ENCODE measurements around the gene LRRC53.

Gene LRRC53

GRCh38 chr1:74429580-74429979 is 82.8 kb downstream of the LRRC53 start:
- no peak for TF ChIP-seq NFIC (IDR thresholded peaks at IDR 0.05)
- no peak for TF ChIP-seq YY1 (IDR thresholded peaks at IDR 0.05; ENCODE audit: low read depth)
- no peak for TF ChIP-seq ZBTB7A (IDR thresholded peaks at IDR 0.05; ENCODE audit: low read depth)
- TF ChIP-seq, protein P1, sequence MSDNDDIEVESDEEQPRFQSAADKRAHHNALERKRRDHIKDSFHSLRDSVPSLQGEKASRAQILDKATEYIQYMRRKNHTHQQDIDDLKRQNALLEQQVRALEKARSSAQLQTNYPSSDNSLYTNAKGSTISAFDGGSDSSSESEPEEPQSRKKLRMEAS (IDR thresholded peaks at IDR 0.05): no peak
- no peak for TF ChIP-seq CEBPB (IDR thresholded peaks at IDR 0.05)
- no peak for TF ChIP-seq FOXM1 (IDR thresholded peaks at IDR 0.05; ENCODE audit: borderline replicate concordance, low read depth)
- no peak for TF ChIP-seq TCF12 (IDR thresholded peaks at IDR 0.05; ENCODE audit: low read depth)
- TF ChIP-seq EGR1 (IDR thresholded peaks at IDR 0.05): no peak
- TF ChIP-seq TEAD4 (IDR thresholded peaks at IDR 0.05): no peak
- no peak for TF ChIP-seq TAF1 (IDR thresholded peaks at IDR 0.05; ENCODE audit: low read depth)
- TF ChIP-seq RAD21 (IDR thresholded peaks at IDR 0.05; ENCODE audit: low read depth): no peak
- TF ChIP-seq USF1 (IDR thresholded peaks at IDR 0.05): no peak
- TF ChIP-seq, protein P2, sequence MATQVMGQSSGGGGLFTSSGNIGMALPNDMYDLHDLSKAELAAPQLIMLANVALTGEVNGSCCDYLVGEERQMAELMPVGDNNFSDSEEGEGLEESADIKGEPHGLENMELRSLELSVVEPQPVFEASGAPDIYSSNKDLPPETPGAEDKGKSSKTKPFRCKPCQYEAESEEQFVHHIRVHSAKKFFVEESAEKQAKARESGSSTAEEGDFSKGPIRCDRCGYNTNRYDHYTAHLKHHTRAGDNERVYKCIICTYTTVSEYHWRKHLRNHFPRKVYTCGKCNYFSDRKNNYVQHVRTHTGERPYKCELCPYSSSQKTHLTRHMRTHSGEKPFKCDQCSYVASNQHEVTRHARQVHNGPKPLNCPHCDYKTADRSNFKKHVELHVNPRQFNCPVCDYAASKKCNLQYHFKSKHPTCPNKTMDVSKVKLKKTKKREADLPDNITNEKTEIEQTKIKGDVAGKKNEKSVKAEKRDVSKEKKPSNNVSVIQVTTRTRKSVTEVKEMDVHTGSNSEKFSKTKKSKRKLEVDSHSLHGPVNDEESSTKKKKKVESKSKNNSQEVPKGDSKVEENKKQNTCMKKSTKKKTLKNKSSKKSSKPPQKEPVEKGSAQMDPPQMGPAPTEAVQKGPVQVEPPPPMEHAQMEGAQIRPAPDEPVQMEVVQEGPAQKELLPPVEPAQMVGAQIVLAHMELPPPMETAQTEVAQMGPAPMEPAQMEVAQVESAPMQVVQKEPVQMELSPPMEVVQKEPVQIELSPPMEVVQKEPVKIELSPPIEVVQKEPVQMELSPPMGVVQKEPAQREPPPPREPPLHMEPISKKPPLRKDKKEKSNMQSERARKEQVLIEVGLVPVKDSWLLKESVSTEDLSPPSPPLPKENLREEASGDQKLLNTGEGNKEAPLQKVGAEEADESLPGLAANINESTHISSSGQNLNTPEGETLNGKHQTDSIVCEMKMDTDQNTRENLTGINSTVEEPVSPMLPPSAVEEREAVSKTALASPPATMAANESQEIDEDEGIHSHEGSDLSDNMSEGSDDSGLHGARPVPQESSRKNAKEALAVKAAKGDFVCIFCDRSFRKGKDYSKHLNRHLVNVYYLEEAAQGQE (IDR thresholded peaks at IDR 0.05; ENCODE audit: low read depth): no peak
- no peak for TF ChIP-seq EP300 (IDR thresholded peaks at IDR 0.05; ENCODE audit: borderline replicate concordance)
- TF ChIP-seq CREB1 (IDR thresholded peaks at IDR 0.05; ENCODE audit: low read depth): no peak

DNA sequence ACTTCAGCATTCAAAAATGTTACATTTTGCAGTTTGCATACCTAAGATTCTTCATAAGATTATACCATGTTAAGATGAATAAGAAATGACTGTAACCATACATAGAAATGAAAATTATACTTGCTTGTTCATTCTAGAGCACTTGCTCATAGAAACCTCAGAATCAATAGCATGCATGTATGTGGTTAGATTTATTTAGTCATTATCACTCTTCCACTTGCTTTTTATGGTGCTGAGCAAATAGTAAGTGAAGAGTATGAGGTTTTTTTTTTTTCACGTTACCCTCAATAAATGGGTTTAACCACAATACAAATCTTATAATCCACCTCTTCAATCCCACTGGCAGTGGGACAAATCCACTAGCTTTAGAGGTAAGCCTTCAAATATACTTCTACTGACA is 84.7 kb downstream of the LRRC53 start:
- TF ChIP-seq RAD21 (IDR thresholded peaks at IDR 0.05; ENCODE audit: low read depth) (no peak), TAF1 (IDR thresholded peaks at IDR 0.05; ENCODE audit: low read depth) (no peak), TEAD4 (IDR thresholded peaks at IDR 0.05) (no peak), USF1 (IDR thresholded peaks at IDR 0.05) (no peak)

DNA sequence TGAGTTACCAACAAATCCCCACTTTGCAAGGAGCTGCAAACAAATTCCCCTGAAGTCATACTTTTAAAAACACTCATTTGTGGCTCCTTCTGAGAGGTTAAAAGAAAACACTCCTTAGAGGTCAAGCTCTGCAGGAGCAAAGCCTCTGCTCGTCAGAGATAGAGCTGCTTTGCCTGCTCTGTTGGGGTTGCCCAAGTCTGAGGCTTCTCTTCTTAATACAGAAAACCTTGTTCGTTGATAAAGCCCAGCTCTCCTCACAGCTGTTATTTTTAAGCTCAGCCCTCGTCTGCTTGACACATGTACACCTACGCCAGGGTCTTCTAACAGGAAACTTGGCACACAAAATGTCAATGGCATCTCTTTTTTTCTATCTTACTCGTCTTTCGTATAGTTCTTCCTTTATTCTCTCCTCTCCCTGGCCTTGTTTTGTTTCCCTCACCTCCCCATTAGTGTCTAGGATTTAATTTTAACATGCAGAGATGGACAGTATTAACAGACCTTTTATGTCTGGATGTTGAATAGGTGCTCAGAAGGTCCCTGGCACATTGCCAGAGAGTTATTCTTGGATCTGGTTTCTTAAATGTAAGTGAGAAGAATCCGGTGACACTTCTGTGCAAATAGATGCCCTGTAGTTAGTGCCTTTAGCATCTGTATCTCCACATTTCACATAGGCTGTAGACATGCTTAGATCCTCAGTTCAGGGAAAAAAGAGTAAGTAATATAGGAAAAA is 86.0 kb downstream of the LRRC53 start:
- TF ChIP-seq USF1 (IDR thresholded peaks at IDR 0.05): no peak
- no peak for TF ChIP-seq NFIC (IDR thresholded peaks at IDR 0.05)
- no peak for TF ChIP-seq FOXM1 (IDR thresholded peaks at IDR 0.05; ENCODE audit: borderline replicate concordance, low read depth)
- no peak for TF ChIP-seq EP300 (IDR thresholded peaks at IDR 0.05; ENCODE audit: borderline replicate concordance)
- no peak for TF ChIP-seq TEAD4 (IDR thresholded peaks at IDR 0.05)
- TF ChIP-seq, protein P1 (IDR thresholded peaks at IDR 0.05): no peak
- no peak for TF ChIP-seq CEBPB (IDR thresholded peaks at IDR 0.05)
- TF ChIP-seq ZBTB7A (IDR thresholded peaks at IDR 0.05; ENCODE audit: low read depth): no peak
- no peak for TF ChIP-seq CREB1 (IDR thresholded peaks at IDR 0.05; ENCODE audit: low read depth)
- no peak for TF ChIP-seq TCF12 (IDR thresholded peaks at IDR 0.05; ENCODE audit: low read depth)
- TF ChIP-seq TAF1 (IDR thresholded peaks at IDR 0.05; ENCODE audit: low read depth): no peak

GRCh38 chr1:74425676-74426075 is 86.7 kb downstream of the LRRC53 start:
- TF ChIP-seq TEAD4 (IDR thresholded peaks at IDR 0.05): no peak
- no peak for TF ChIP-seq TAF1 (IDR thresholded peaks at IDR 0.05; ENCODE audit: low read depth)
- no peak for TF ChIP-seq RAD21 (IDR thresholded peaks at IDR 0.05; ENCODE audit: low read depth)
- TF ChIP-seq USF1 (IDR thresholded peaks at IDR 0.05): no peak
- no peak for TF ChIP-seq EGR1 (IDR thresholded peaks at IDR 0.05)
- TF ChIP-seq CREB1 (IDR thresholded peaks at IDR 0.05; ENCODE audit: low read depth): no peak
- TF ChIP-seq CEBPB (IDR thresholded peaks at IDR 0.05): no peak
- TF ChIP-seq, protein P2 (IDR thresholded peaks at IDR 0.05; ENCODE audit: low read depth): no peak
- no peak for TF ChIP-seq YY1 (IDR thresholded peaks at IDR 0.05; ENCODE audit: low read depth)
- no peak for TF ChIP-seq NFIC (IDR thresholded peaks at IDR 0.05)
- no peak for TF ChIP-seq TCF12 (IDR thresholded peaks at IDR 0.05; ENCODE audit: low read depth)
- TF ChIP-seq EP300 (IDR thresholded peaks at IDR 0.05; ENCODE audit: borderline replicate concordance): no peak
- TF ChIP-seq, protein P1 (IDR thresholded peaks at IDR 0.05): no peak

DNA sequence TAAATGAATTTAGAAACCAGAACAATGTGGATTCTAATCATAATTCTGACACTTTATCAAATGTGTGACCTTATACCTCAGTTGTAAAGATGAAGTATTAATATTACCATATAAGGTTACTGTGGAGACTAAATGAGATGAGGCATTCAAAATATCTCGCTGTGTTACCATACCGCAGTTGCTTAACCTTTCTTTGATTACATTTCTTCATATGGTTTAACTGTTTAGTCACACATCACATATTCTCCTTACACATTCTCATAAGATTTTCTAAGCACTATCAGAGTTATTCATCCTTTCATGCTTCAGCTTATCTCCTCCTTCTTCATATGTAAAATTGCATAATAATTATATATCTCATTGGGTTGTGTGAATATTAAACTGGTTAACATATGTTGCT is 88.9 kb downstream of the LRRC53 start:
- TF ChIP-seq FOXM1 (IDR thresholded peaks at IDR 0.05; ENCODE audit: borderline replicate concordance, low read depth): no peak

Measured in Ishikawa (cell line).